H9 (cell line): ENCODE results near the gene MYH11. TPM values are rescaled to one million over a fixed set of nuclear protein-coding genes. Genes with fewer than 3 reads are reported as not detected.

Experiments
- DNase-seq: peaks from one replicate; pipeline ENCODE4 v3.0.0-alpha.2; 2017
- H2AFZ ChIP-seq: one replicate; pipeline ENCODE4 v1.6.1; 2013; ENCODE audit warnings: mild to moderate bottlenecking, low read length, control low read depth, moderate library complexity
- H2AK5ac ChIP-seq: 2 replicates; pipeline ENCODE4 v1.6.1; 2013; ENCODE audit warnings: low read length, control low read depth, mixed read lengths; ENCODE audit not compliant: insufficient read length
- H2BK120ac ChIP-seq: one replicate; pipeline ENCODE4 v1.6.1; 2013; ENCODE audit warnings: low read depth, mild to moderate bottlenecking, low read length, control low read depth, inconsistent platforms; ENCODE audit not compliant: poor library complexity, severe bottlenecking
- H2BK12ac ChIP-seq: 2 replicates; pipeline ENCODE4 v1.6.1; 2013; ENCODE audit warnings: low read length, control low read depth, mixed read lengths, low read depth; ENCODE audit not compliant: insufficient read length
- H2BK15ac ChIP-seq: 2 replicates; pipeline ENCODE4 v1.6.1; 2013; ENCODE audit warnings: low read depth, low read length, control low read depth
- H2BK20ac ChIP-seq: one replicate; pipeline ENCODE4 v1.6.1; 2013; ENCODE audit warnings: low read depth, mild to moderate bottlenecking, low read length, control low read depth, inconsistent platforms; ENCODE audit not compliant: poor library complexity, severe bottlenecking
- H2BK5ac ChIP-seq: 2 replicates; pipeline ENCODE4 v1.6.1; 2013; ENCODE audit warnings: low read length, control low read depth, mixed read lengths; ENCODE audit not compliant: insufficient read length
- H3K14ac ChIP-seq: 2 replicates; pipeline ENCODE4 v1.6.1; 2013; ENCODE audit warnings: low read length, control low read depth; ENCODE audit not compliant: insufficient read depth
- H3K18ac ChIP-seq: 2 replicates; pipeline ENCODE4 v1.6.1; 2013; ENCODE audit warnings: low read depth, mild to moderate bottlenecking, mixed read lengths, low read length, control low read depth; ENCODE audit not compliant: insufficient read length
- H3K23ac ChIP-seq: 2 replicates; pipeline ENCODE4 v1.6.1; 2013; ENCODE audit warnings: low read length, control low read depth, mixed read lengths, low read depth; ENCODE audit not compliant: insufficient read length
- H3K23me2 ChIP-seq: 2 replicates; pipeline ENCODE4 v1.6.1; 2013; ENCODE audit warnings: low read depth, mild to moderate bottlenecking, mixed read lengths, low read length, control low read depth; ENCODE audit not compliant: insufficient read length, poor library complexity, severe bottlenecking
- H3K27ac ChIP-seq: 2 replicates; pipeline ENCODE4 v1.5.1; 2013; ENCODE audit warnings: low read length, control low read depth, mixed read lengths, low read depth; ENCODE audit not compliant: insufficient read length
- H3K27me3 ChIP-seq: 2 replicates; pipeline ENCODE4 v1.6.1; 2013; ENCODE audit warnings: low read length, control low read depth, inconsistent platforms; ENCODE audit not compliant: insufficient read depth
- H3K4ac ChIP-seq: 2 replicates; pipeline ENCODE4 v1.6.1; 2013; ENCODE audit warnings: low read depth, mild to moderate bottlenecking, control low read depth, inconsistent platforms, low read length, moderate library complexity
- H3K4me1 ChIP-seq: 2 replicates; pipeline ENCODE4 v1.6.1; 2013; ENCODE audit warnings: low read length, control low read depth, inconsistent platforms; ENCODE audit not compliant: insufficient read depth
- H3K4me2 ChIP-seq: 2 replicates; pipeline ENCODE4 v1.6.1; 2013; ENCODE audit warnings: low read length, control low read depth, mixed read lengths; ENCODE audit not compliant: insufficient read length, insufficient read depth
- H3K56ac ChIP-seq: 2 replicates; pipeline ENCODE4 v1.6.1; 2013; ENCODE audit warnings: low read depth, mild to moderate bottlenecking, mixed read lengths, low read length, control low read depth; ENCODE audit not compliant: insufficient read length
- H3K79me1 ChIP-seq: 2 replicates; pipeline ENCODE4 v1.6.1; 2013; ENCODE audit warnings: low read depth, mild to moderate bottlenecking, moderate library complexity, low read length, control low read depth, inconsistent platforms; ENCODE audit not compliant: insufficient read depth, poor library complexity, severe bottlenecking
- H3K79me2 ChIP-seq: 2 replicates; pipeline ENCODE4 v1.6.1; 2013; ENCODE audit warnings: low read length, control low read depth, inconsistent platforms; ENCODE audit not compliant: insufficient read depth
- H3K9ac ChIP-seq: 2 replicates; pipeline ENCODE4 v1.6.1; 2013; ENCODE audit warnings: low read length, control low read depth, mixed read lengths; ENCODE audit not compliant: insufficient read length; ENCODE audit errors: extremely low read depth
- H3K9me3 ChIP-seq: one replicate; pipeline ENCODE4 v1.6.1; 2013; ENCODE audit warnings: low read depth, low read length, inconsistent platforms; ENCODE audit not compliant: control insufficient read depth
- H3T11ph ChIP-seq: one replicate; pipeline ENCODE4 v1.6.1; 2013; ENCODE audit warnings: mild to moderate bottlenecking, low read length, control low read depth, inconsistent platforms
- H4K20me1 ChIP-seq: one replicate; pipeline ENCODE4 v1.6.1; 2013; ENCODE audit not compliant: control insufficient read depth, insufficient read length, insufficient read depth
- H4K5ac ChIP-seq: 2 replicates; pipeline ENCODE4 v1.6.1; 2013; ENCODE audit warnings: low read depth, mild to moderate bottlenecking, mixed read lengths, low read length, control low read depth; ENCODE audit not compliant: insufficient read length
- H4K8ac ChIP-seq: replicated peaks from 2 replicates; pipeline ENCODE4 v1.6.1; 2013; ENCODE audit warnings: low read length, control low read depth, mixed read lengths, low read depth; ENCODE audit not compliant: insufficient read length
- H4K91ac ChIP-seq: 2 replicates; pipeline ENCODE4 v1.6.1; 2013; ENCODE audit warnings: low read depth, mild to moderate bottlenecking, moderate library complexity, mixed read lengths, low read length, control low read depth; ENCODE audit not compliant: insufficient read length
- H3K27ac Mint-ChIP-seq, 3 experiments: 2 replicates in 2 of 3; 3 replicates in 1 of 3; pipeline ENCODE4 v1.8.0; 2020 to 2021; ENCODE audit warnings: mixed read lengths in 3 of 3, mild to moderate bottlenecking in 1 of 3, moderate library complexity in 1 of 3
- H3K27me3 Mint-ChIP-seq: 2 replicates; pipeline ENCODE4 v1.8.0; 2021; ENCODE audit warnings: low read depth, mild to moderate bottlenecking, moderate library complexity, mixed read lengths
- H3K36me3 Mint-ChIP-seq, 3 experiments: 2 replicates in 2 of 3; 3 replicates in 1 of 3; pipeline ENCODE4 v1.8.0; 2020 to 2021; ENCODE audit warnings: low read depth in 3 of 3, mixed read lengths in 3 of 3; ENCODE audit not compliant: insufficient read depth in 1 of 3
- H3K4me1 Mint-ChIP-seq, 2 experiments: 2 replicates each; pipeline ENCODE4 v1.8.0; 2020; ENCODE audit warnings: mixed read lengths in 2 of 2
- H3K4me3 Mint-ChIP-seq, 2 experiments: 2 replicates in 1 of 2; 3 replicates in 1 of 2; pipeline ENCODE4 v1.8.0; 2020 to 2021; ENCODE audit warnings: mild to moderate bottlenecking in 2 of 2, mixed read lengths in 2 of 2, moderate library complexity in 1 of 2
- H3K9me3 Mint-ChIP-seq, 2 experiments: 2 replicates in 1 of 2; 3 replicates in 1 of 2; pipeline ENCODE4 v1.8.0; 2020; ENCODE audit warnings: mild to moderate bottlenecking in 2 of 2, mixed read lengths in 2 of 2, moderate library complexity in 1 of 2
- WGBS: extraction: QIAGEN DNeasy Blood & Tissue Kit; methylation state at CpG from one replicate; pipeline ENCODE4 v1.1.7; 2013; ENCODE audit warnings: missing lambda C conversion rate, low lambda C conversion rate, mixed read lengths; ENCODE audit not compliant: insufficient read length; ENCODE audit errors: extremely low coverage; 5-methylcytosine and 5-hydroxymethylcytosine counted together
- total RNA-seq: library from RNA; stranded (reverse); gene quantifications from 2 replicates; pipeline ENCODE4 v1.2.1, GENCODE V29; 2021
- TF ChIP-seq, protein P1 (sequence below): fragments of 200-600 bp; sonication (generic); conservative IDR thresholded peaks from 3 replicates; pipeline ENCODE4 v1.8.0; 2021; ENCODE audit warnings: antibody characterized with exemption, mild to moderate bottlenecking

The MYH11 gene
- total RNA-seq, 1 experiment from 2014 or later, result 0.42 TPM

DNA sequence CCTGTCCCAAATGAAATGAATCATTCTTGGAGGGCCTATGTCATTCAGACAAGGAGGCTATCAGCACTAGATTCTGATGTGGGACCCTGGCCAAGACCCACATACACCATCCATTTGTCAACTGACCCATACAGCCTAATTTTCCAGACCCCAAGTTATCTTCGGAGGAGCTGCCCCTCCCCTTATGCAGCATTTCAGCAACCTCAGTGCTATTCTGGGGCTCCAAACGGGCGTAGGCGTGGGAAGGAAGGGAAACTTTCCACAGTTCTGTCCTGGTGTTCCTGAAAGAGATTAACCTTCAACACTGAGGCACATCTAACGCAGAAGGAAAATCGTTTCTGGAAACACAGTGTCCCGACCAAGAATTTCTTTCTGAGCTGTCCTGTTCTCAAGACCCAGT, 86.7 kb downstream of the MYH11 start:
- Histone ChIP-seq H2BK5ac (no peak overlapping the region), H2AK5ac (no peak overlapping the region), H4K91ac (no peak overlapping the region), H3K18ac (no peak overlapping the region), H3K27me3 (no peaks in the 10 kb centered on the region), H4K20me1 (no peaks in the 10 kb centered on the region), H3K9me3 (no peaks in the 10 kb centered on the region), H3K4ac (no peak overlapping the region), H3K23me2 (no peaks in the 10 kb centered on the region), H3T11ph (no peak overlapping the region), H2BK20ac (no peak overlapping the region), H3K4me2 (no peak overlapping the region), H3K4me1 (no peaks in the 10 kb centered on the region), H4K5ac (no peak overlapping the region), H3K79me1 (no peaks in the 10 kb centered on the region), H3K79me2 (no peaks in the 10 kb centered on the region), H2BK12ac (no peak overlapping the region), H2BK15ac (no peak overlapping the region), H2AFZ (no peak overlapping the region), H4K8ac (no peak overlapping the region), H3K23ac (no peak overlapping the region), H2BK120ac (no peak overlapping the region), H3K56ac (no peak overlapping the region), H3K27ac (no peak overlapping the region), H3K14ac (no peak overlapping the region), H3K9ac (no peak overlapping the region)
- no peaks in the 10 kb centered on the region for H3K9me3 Mint-ChIP-seq
- H3K36me3 Mint-ChIP-seq, result no peaks in the 10 kb centered on the region
- no peak for DNase-seq
- H3K27me3 Mint-ChIP-seq, result no peaks in the 10 kb centered on the region
- no CpG with 5 or more reads among the region's 7 CpGs for WGBS
- H3K4me3 Mint-ChIP-seq, result no peak overlapping the region
- H3K27ac Mint-ChIP-seq, result no peak overlapping the region
- TF ChIP-seq, protein P1, sequence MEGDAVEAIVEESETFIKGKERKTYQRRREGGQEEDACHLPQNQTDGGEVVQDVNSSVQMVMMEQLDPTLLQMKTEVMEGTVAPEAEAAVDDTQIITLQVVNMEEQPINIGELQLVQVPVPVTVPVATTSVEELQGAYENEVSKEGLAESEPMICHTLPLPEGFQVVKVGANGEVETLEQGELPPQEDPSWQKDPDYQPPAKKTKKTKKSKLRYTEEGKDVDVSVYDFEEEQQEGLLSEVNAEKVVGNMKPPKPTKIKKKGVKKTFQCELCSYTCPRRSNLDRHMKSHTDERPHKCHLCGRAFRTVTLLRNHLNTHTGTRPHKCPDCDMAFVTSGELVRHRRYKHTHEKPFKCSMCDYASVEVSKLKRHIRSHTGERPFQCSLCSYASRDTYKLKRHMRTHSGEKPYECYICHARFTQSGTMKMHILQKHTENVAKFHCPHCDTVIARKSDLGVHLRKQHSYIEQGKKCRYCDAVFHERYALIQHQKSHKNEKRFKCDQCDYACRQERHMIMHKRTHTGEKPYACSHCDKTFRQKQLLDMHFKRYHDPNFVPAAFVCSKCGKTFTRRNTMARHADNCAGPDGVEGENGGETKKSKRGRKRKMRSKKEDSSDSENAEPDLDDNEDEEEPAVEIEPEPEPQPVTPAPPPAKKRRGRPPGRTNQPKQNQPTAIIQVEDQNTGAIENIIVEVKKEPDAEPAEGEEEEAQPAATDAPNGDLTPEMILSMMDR, result no peak
- H3K4me1 Mint-ChIP-seq, result no peaks in the 10 kb centered on the region
